SKM-1 (cell line): ENCODE measurements around the gene NRARP.
"Not testable (repeated sequence)": the region's sequence is repeated elsewhere in the genome, so short reads cannot be mapped to it uniquely, and the experiment has no call there.

Experiments used
- DNase-seq: peaks from one replicate; lab custom pipeline; 2025; ENCODE audit not compliant: unreplicated experiment; lab: John Stamatoyannopoulos, UW

The NRARP gene, protein sequence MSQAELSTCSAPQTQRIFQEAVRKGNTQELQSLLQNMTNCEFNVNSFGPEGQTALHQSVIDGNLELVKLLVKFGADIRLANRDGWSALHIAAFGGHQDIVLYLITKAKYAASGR

GRCh38 chr9:137302118-137302448 lies at the start of gene NRARP:
Gene NRARP, minus strand, starts transcription at chr9:137302271. Its CDS starts 343 bp downstream, at chr9:137301928.
- peak; percentile 61 for DNase-seq

- DNase-seq: no peak
Measured at GRCh38 chr9:137350696-137351584, 48.9 kb upstream of the NRARP start.

- no peak for DNase-seq
Measured at GRCh38 chr9:137349471-137350033, 47.5 kb upstream of the NRARP start.

GRCh38 chr9:137348769-137349470 lies 46.8 kb upstream of the NRARP start:
- DNase-seq: no peak

DNA sequence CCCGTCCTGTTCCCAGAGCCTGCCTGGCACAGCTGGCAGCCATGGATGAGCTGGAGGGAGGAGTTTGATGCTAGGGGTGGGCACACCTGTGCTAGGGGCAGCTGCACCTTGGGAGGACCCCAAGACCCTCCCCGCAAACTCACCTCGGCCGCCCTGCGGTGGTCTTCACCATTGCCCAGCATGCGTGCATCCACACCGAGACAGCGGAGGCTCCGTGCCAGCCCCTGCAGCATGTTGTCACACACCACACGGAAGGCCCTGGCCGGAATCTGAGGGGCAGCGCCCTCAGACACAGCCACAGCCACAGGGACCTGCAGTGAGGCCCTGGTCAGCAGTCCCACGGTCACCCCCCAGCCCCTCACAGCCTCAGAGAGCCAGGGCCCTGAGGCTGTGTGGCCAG lies 45.9 kb upstream of the NRARP start:
- DNase-seq: no peak

DNA sequence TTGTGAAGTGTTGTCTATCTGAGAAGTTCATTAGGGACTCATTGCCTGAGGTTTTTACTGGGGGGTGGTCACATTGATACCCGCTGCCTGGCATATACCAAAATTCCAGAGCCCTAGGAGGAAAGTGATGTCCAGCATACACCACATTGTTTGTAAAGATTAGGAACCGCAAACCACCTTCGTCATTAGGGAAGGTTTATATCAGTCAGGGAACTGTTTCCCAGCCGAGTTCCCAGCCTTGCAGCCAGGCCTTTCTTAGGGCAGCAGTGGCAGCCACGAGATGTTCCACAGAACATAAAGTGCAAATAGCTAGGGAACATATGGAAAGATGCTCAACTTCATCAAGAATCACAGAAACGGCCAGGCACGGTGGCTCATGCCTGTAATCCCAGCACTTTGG lies 40.4 kb upstream of the NRARP start:
- DNase-seq: no peak

- DNase-seq: no peak
Measured at GRCh38 chr9:137341227-137341626, 39.2 kb upstream of the NRARP start.

DNA sequence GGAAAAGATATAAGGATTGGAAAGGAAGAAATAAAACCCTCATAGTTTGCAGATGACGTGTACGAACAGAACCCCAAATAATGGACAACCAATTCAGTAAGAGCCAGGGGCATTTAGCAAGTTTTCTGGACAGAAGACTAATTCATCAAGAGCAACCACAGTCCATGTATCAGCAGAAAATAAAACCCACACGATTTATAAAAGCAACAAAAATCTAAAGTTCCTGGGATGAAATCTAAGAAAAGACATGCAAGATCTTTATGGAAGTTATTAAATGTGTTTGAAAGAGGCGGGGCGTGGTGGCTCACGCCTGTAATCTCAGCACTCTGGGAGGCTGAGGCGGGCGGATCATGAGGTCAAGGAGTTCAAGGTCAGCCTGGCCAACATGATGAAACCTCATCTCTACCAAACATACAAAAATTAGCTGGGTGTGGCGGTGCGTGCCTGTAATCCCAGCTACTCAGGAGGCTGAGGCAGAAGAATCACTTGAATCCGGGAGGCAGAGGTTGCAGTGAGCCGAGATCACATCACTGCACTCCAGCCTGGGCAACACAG lies 37.9 kb upstream of the NRARP start:
- DNase-seq: not testable (repeated sequence)

DNA sequence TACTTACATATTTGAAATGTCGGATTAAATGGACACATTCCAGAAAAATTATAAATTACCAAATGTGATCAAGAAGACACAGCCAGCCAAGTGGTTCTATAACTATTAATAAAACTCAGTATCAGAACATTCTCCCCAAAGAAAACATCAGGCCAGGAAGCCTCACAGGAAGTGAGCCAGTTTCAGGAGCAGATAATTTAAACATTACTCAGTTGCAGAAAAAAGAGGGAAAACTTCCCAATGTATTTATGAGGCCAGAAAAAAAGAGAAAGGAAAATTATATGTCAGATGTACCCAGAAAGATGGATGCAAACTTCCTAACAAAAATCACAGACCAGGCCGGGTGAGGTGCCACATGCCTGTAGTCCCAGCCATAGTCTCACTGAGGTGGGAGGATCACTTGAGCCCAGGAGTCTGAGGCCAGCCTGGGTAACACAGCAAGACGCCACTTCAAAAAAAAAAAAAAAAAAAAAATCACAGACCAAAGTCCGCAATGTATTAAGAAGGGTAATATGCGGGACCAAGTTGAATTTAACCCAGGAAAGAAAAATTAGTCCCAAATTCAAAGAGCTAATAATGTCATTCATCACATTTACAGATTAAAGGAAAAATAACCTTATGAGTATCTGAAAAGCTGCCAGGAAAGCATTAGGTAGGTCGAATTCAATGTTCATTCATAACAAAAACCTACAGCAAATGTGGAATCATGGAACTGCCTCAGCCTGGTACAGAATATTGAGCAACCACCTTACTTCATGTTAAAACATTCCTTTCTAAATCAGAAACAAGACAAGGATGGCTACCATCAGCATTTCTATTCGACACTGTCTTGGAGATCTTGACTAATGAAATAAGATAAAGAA lies 37.2 kb upstream of the NRARP start:
- DNase-seq: no peak

- DNase-seq: no peak
Measured at GRCh38 chr9:137336735-137337134, 34.7 kb upstream of the NRARP start.

GRCh38 chr9:137333016-137333671 lies 31.1 kb upstream of the NRARP start:
- DNase-seq: no peak

GRCh38 chr9:137331929-137332328 lies 29.9 kb upstream of the NRARP start:
- no peak for DNase-seq

- no peak for DNase-seq
Measured at GRCh38 chr9:137330689-137331088, 28.6 kb upstream of the NRARP start.

GRCh38 chr9:137329590-137329989 lies 27.5 kb upstream of the NRARP start:
- DNase-seq: not testable (repeated sequence)

DNA sequence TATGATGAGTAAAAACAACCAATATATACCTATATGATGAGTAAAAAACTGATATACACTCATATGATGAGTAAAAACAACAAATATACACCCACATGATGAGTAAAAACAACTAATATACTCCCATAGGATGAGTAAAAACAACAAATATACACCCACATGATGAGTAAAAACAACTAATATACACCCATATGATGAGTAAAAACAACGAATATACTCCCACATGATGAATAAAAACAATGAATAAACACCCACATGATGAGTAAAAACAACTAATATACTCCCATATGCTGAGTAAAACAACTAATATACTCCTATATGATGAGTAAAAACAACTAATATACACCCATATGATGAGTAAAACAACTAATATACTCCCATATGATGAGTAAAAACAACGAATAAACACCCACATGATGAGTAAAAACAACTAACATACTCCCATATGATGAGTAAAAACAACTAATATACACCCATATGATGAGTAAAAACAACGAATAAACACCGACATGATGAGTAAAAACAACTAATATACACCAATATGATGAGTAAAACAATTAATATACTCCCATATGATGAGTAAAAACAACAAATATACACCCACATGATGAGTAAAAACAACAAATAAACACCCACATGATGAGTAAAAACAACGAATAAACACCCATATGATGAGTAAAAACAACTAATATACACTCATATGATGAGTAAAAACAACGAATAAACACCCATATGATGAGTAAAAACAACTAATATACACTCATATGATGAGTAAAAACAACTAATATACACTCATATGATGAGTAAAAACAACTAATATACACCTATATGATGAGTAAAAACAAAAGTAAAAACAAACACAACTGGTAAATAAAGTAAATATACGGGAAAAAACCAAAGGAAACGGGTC lies 25.8 kb upstream of the NRARP start:
- not testable (repeated sequence) for DNase-seq

- DNase-seq: no peak
Measured at GRCh38 chr9:137326445-137327065, 24.5 kb upstream of the NRARP start.

GRCh38 chr9:137325799-137326198 lies 23.7 kb upstream of the NRARP start:
- no peak for DNase-seq

- DNase-seq: no peak
Measured at GRCh38 chr9:137325124-137325523, 23.1 kb upstream of the NRARP start.
